ENCODE results near the gene SMIM34.

Gene SMIM34

GRCh38 chr21:34372321-34372720 lies 51.4 kb downstream of the SMIM34 start:
- no peak for DNase-seq (ENCODE audit: low spot score)

GRCh38 chr21:34369741-34370140 lies 54.0 kb downstream of the SMIM34 start:
- DNase-seq (ENCODE audit: low spot score): no peak

Measured in hematopoietic multipotent progenitor cell treated with erythropoietin and hydrocortisone succinate and interleukin-3 and kit ligand, for 15 days (in vitro differentiated cells).